H1 (cell line): ENCODE measurements around the gene SSH2. TPM values are rescaled to one million over a fixed set of nuclear protein-coding genes. Genes with fewer than 3 reads are reported as not detected.

Experiments
- CTBP2 ChIP-seq: IDR thresholded peaks from 2 replicates; pipeline ENCODE4 v1.7.0; 2011; ENCODE audit warnings: borderline replicate concordance, mild to moderate bottlenecking, moderate library complexity, mixed read lengths, low read length; ENCODE audit not compliant: insufficient read depth, insufficient read length
- RNF2 ChIP-seq: fragments of 200-900, 300-1000 bp; sonication (generic); IDR thresholded peaks from 2 replicates; pipeline ENCODE4 v1.7.1; 2016; ENCODE audit warnings: borderline replicate concordance, low read depth, mild to moderate bottlenecking, antibody characterized with exemption, low read length; ENCODE audit not compliant: poor library complexity, severe bottlenecking; ENCODE audit errors: missing control alignments
- polyA plus RNA-seq, 7 experiments: library from polyadenylated mRNA; depleted of rRNA in 3 of 7; stranded (reverse) in 5 of 7; unstranded in 2 of 7; fragments of >200 nt in 5 of 7; fragments of 200-250 nt in 2 of 7; gene quantifications; 1 replicate in 5 of 7; 2 replicates in 1 of 7; 4 replicates in 1 of 7; pipeline versions ENCODE4 v1.2.1 to v1.2.3, GENCODE V29; 2011 to 2013; ENCODE audit warnings: missing spikeins in 2 of 7, mixed read lengths in 2 of 7
- total RNA-seq: library from RNA; stranded (reverse); fragmentation: NEBNext Ultra II Directional; extraction: Animal tissue kit (Norgen Biotek cat#: 25700); gene quantifications from 2 replicates; pipeline ENCODE4 v1.2.1, GENCODE V29; 2021
- TF ChIP-seq, protein P1 (sequence below): IDR thresholded peaks from 2 replicates; pipeline ENCODE4 v1.6.1; 2012; ENCODE audit warnings: low read length, inconsistent platforms
- TF ChIP-seq, protein P2 (sequence below): IDR thresholded peaks from 2 replicates; pipeline ENCODE4 v1.6.1; 2012; ENCODE audit warnings: inconsistent platforms

Gene SSH2
- total and polyA plus RNA-seq, 2 of the 8 experiments (the other 6 are each of a cell fraction or from before 2014, with no cell fraction given) = 5.2 to 15.9 TPM

DNA sequence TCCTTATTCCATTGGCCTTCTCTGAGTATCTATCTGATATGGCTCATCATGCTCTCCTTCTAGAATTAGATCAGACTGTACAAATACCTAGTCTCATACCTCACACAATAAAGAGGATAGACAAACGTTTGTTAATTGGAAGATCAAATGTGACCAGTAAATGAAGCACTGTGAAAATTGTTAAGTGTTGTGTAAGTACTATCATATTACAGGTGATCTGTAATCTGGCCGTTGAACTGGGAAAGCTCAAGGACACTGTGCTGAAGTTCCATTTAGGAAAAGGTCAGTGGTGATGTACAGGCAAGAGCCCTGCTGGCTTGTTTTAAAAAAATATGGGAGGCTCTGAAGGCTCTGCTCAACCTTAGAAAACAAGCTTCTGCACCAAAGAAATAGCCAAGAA, 268.8 kb downstream of the SSH2 start (continued):
- TF ChIP-seq, protein P1, sequence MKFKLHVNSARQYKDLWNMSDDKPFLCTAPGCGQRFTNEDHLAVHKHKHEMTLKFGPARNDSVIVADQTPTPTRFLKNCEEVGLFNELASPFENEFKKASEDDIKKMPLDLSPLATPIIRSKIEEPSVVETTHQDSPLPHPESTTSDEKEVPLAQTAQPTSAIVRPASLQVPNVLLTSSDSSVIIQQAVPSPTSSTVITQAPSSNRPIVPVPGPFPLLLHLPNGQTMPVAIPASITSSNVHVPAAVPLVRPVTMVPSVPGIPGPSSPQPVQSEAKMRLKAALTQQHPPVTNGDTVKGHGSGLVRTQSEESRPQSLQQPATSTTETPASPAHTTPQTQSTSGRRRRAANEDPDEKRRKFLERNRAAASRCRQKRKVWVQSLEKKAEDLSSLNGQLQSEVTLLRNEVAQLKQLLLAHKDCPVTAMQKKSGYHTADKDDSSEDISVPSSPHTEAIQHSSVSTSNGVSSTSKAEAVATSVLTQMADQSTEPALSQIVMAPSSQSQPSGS = no peak
- TF ChIP-seq RNF2 (no peak), CTBP2 (no peak)
- TF ChIP-seq, protein P2, sequence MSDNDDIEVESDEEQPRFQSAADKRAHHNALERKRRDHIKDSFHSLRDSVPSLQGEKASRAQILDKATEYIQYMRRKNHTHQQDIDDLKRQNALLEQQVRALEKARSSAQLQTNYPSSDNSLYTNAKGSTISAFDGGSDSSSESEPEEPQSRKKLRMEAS = no peak
